Gastrocnemius medialis (tissue), 4 donors: ENCODE results near the gene PPP1R16B. TPM values are rescaled to one million over a fixed set of nuclear protein-coding genes. Genes with fewer than 3 reads are reported as not detected.

Experiments
- ATAC-seq, 2 donors: fragments of 150-250 bp; one replicate each; pipeline ENCODE4 v1.9.1; 2016
- DNase-seq, 2 donors: peaks; one replicate each; pipeline ENCODE4 v3.0.0-alpha.2; 2019
- H3K27ac ChIP-seq, 4 donors: fragments of 200-600 bp; sonication (generic); 1 replicate in 1 of 4; 2 replicates in 3 of 4; pipeline ENCODE4 v1.5.1; 2016 to 2018; ENCODE audit warnings: mild to moderate bottlenecking in 2 of 4, moderate library complexity in 1 of 4
- H3K27me3 ChIP-seq, 3 donors: fragments of 200-600 bp; sonication (generic) in 2 of 3; 1 replicate in 1 of 3; 2 replicates in 2 of 3; pipeline versions ENCODE4 v1.5.1 to v1.6.0; 2016 to 2019; ENCODE audit warnings: mild to moderate bottlenecking in 1 of 3, moderate library complexity in 1 of 3
- H3K36me3 ChIP-seq, 2 donors: fragments of 200-600 bp; sonication (generic) in 1 of 2; one replicate each; pipeline ENCODE4 v1.5.1; 2017 to 2018
- H3K4me1 ChIP-seq, 2 donors: fragments of 200-600 bp; sonication (generic) in 1 of 2; one replicate each; pipeline ENCODE4 v1.5.1; 2016 to 2017; ENCODE audit warnings: mild to moderate bottlenecking in 2 of 2
- H3K4me3 ChIP-seq, 4 donors: fragments of 200-600 bp; sonication (generic) in 3 of 4; 1 replicate in 1 of 4; 2 replicates in 3 of 4; pipeline ENCODE4 v1.5.1; 2016 to 2019; ENCODE audit warnings: mild to moderate bottlenecking in 2 of 4
- H3K9me3 ChIP-seq, 3 donors: fragments of 200-600 bp; sonication (generic) in 2 of 3; 1 replicate in 1 of 3; 2 replicates in 2 of 3; pipeline ENCODE4 v1.5.1; 2016 to 2019
- POLR2A ChIP-seq, 2 donors: fragments of 450-650 bp; IDR thresholded peaks; one replicate each; pipeline ENCODE4 v1.6.1; 2017; ENCODE audit warnings: antibody characterized with exemption in 2 of 2, mild to moderate bottlenecking in 2 of 2, moderate library complexity in 2 of 2
- in situ Hi-C, 4 donors: fragments of 200-750 bp; cut with MboI; loops; one replicate each; pipeline versions ENCODE4 v1.15.0 to v1.8.0; 2017; ENCODE audit warnings: low sequenced_read_pairs in 4 of 4
- intact Hi-C: fragments of 100-400 bp; cut with DNase I; formaldehyde crosslinking; loops from one replicate; pipeline ENCODE4 v1.15.1; 2023; ENCODE audit warnings: low total_unique reads
- total RNA-seq, 4 donors: library from RNA; depleted of rRNA; stranded (reverse); fragments of >200 nt; gene quantifications; one replicate each; pipeline versions ENCODE4 v1.1.0 to v1.2.3, GENCODE V29; 2016
- TF ChIP-seq, protein P1 (sequence below), 5 experiments: fragments of 450-650 bp in 3 of 5; fragments of 200-600 bp in 2 of 5; sonication (generic) in 2 of 5; IDR thresholded peaks in 4 of 5; conservative IDR thresholded peaks in 1 of 5; 1 replicate in 4 of 5; 2 replicates in 1 of 5; pipeline ENCODE4 v1.5.1; 2016 to 2019; ENCODE audit warnings: antibody characterized with exemption in 5 of 5, mild to moderate bottlenecking in 3 of 5, moderate library complexity in 3 of 5

The PPP1R16B gene
- total RNA-seq, 4 donors from 2014 or later = 0.16 to 2.4 (median 0.59) TPM

DNA sequence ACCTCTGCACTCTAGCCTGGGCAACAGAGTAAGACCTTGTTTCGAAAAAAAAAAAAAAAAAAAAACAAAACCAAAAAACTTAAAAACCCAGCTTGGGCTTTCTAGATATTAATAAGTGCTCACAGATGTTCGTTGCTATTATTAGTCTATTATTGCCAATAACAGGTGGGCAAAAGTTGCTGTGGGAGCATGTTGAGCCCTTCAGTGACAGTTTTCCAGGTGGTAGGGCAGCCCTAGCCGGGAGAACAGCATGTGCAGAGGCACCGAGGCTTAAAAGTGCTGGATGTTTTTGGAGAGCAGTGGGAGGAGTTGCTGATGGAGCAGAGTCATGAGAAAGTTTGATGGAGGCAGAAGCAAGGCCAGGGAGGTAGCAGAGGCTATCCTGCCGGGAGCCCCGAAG lies 4.4 kb downstream of the PPP1R16B start:
- no peak for ATAC-seq
- H3K27me3 ChIP-seq = peaks cover 27 to 34% (median 30%) of the 10 kb centered on the region in 3 donors
- TF ChIP-seq POLR2A (IDR thresholded peaks at IDR 0.05) = no peak
- TF ChIP-seq, protein P1, sequence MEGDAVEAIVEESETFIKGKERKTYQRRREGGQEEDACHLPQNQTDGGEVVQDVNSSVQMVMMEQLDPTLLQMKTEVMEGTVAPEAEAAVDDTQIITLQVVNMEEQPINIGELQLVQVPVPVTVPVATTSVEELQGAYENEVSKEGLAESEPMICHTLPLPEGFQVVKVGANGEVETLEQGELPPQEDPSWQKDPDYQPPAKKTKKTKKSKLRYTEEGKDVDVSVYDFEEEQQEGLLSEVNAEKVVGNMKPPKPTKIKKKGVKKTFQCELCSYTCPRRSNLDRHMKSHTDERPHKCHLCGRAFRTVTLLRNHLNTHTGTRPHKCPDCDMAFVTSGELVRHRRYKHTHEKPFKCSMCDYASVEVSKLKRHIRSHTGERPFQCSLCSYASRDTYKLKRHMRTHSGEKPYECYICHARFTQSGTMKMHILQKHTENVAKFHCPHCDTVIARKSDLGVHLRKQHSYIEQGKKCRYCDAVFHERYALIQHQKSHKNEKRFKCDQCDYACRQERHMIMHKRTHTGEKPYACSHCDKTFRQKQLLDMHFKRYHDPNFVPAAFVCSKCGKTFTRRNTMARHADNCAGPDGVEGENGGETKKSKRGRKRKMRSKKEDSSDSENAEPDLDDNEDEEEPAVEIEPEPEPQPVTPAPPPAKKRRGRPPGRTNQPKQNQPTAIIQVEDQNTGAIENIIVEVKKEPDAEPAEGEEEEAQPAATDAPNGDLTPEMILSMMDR (IDR thresholded peaks at IDR 0.05 in 4 of 5, conservative IDR thresholded peaks at IDR 0.05 in 1 of 5) = no peak
- no peaks in the 10 kb centered on the region for H3K36me3 ChIP-seq
- no peak for DNase-seq
- no peaks in the 10 kb centered on the region for H3K9me3 ChIP-seq
- H3K4me3 ChIP-seq = no peak overlapping the region
- H3K27ac ChIP-seq = no peak overlapping the region
- in situ Hi-C loops (no loop called here), intact Hi-C loops (no loop called here)
- peaks cover 6 to 14% of the 10 kb centered on the region in 2 donors for H3K4me1 ChIP-seq

GRCh38 chr20:38810926-38811630 lies 5.6 kb downstream of the PPP1R16B start:
- Histone ChIP-seq H3K4me3 (no peak overlapping the region), H3K36me3 (no peaks in the 10 kb centered on the region), H3K27me3 (peaks cover 22 to 26% (median 25%) of the 10 kb centered on the region in 3 donors), H3K9me3 (no peaks in the 10 kb centered on the region), H3K4me1 (peaks cover 4 to 7% of the 10 kb centered on the region in 2 donors), H3K27ac (peak overlapping the region in 2 of 4 donors; percentile 30 to 55)
- intact Hi-C loops = no loop called here
- TF ChIP-seq POLR2A (IDR thresholded peaks at IDR 0.05) = no peak
- TF ChIP-seq, protein P1 (IDR thresholded peaks at IDR 0.05 in 4 of 5, conservative IDR thresholded peaks at IDR 0.05 in 1 of 5) = no peak
- in situ Hi-C loops = no loop called here
- ATAC-seq = no peak
- DNase-seq = no peak

DNA sequence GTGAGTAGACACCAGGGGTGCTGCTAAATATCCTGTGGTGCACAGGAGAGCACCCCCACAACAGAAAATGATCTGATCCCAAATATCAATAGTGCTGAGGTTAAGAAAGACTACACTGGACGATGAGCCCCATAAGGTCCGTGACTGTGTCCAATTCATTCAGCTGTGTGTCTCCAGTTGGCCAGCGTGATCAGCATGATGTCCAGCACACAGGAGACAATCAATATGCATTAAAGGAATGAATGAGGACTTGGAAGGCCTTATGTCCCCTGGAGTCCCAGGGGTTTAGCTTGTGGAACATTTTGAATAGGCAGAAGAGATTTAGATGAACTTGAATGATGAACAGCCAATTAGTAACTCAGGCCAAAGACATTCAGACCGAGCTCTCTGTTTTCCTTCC lies 6.3 kb downstream of the PPP1R16B start:
- in situ Hi-C loops (no loop called here), intact Hi-C loops (no loop called here)
- no peaks in the 10 kb centered on the region for H3K9me3 ChIP-seq
- no peaks in the 10 kb centered on the region for H3K36me3 ChIP-seq
- ATAC-seq (no peak), DNase-seq (no peak)
- H3K4me3 ChIP-seq = no peak overlapping the region
- H3K4me1 ChIP-seq = peaks cover 0 to 3% of the 10 kb centered on the region in 2 donors
- peaks cover 15 to 21% (median 18%) of the 10 kb centered on the region in 3 donors for H3K27me3 ChIP-seq
- peak overlapping the region in 3 of 4 donors; percentile 24 to 55 (median 30) for H3K27ac ChIP-seq
- no peak for TF ChIP-seq POLR2A (IDR thresholded peaks at IDR 0.05)
- TF ChIP-seq, protein P1 (IDR thresholded peaks at IDR 0.05 in 4 of 5, conservative IDR thresholded peaks at IDR 0.05 in 1 of 5) = no peak

GRCh38 chr20:38812182-38812581 lies 6.7 kb downstream of the PPP1R16B start:
- TF ChIP-seq, protein P1 (IDR thresholded peaks at IDR 0.05 in 4 of 5, conservative IDR thresholded peaks at IDR 0.05 in 1 of 5) = no peak
- TF ChIP-seq POLR2A (IDR thresholded peaks at IDR 0.05) = no peak
- no peak for DNase-seq
- in situ Hi-C loops = no loop called here
- intact Hi-C loops = no loop called here
- H3K27ac ChIP-seq = peak overlapping the region in 3 of 4 donors; percentile 24 to 55 (median 30)
- peak in 1 of 2 donors; percentile 50 for ATAC-seq
- peaks cover 11 to 17% (median 14%) of the 10 kb centered on the region in 3 donors for H3K27me3 ChIP-seq
- no peaks in the 10 kb centered on the region for H3K9me3 ChIP-seq
- no peaks in the 10 kb centered on the region for H3K4me1 ChIP-seq
- no peak overlapping the region for H3K4me3 ChIP-seq
- no peaks in the 10 kb centered on the region for H3K36me3 ChIP-seq
